ENCODE results near the gene HACD2.

Gene HACD2

DNA sequence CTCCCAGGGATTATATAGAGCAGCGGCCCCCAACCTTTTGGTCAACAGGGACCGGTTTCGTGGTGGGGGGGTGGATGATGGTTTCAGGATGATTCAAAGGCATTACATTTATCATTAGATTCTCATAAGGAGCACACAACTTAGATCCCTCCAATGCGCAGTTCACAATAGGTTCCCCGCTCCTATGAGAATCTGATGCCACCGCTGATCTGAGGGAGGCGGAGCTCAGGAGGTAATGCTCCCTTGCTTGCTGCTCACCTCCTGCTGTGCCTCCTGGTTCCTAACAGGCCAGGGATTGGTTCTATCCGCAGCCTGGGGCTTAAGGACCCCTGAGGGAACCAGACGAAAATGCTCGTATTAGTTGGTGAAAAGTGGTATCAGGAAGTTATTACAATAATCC is 1.3 kb upstream of the HACD2 start:
- Histone ChIP-seq H3K9ac (ENCODE audit: low read length) (peak overlapping the region; percentile 83), H3K36me3 (ENCODE audit: control insufficient read depth, insufficient read depth, low read length) (no peaks in the 10 kb centered on the region), H3K9me3 (ENCODE audit: control insufficient read depth, low read length) (peaks cover 4% of the 10 kb centered on the region), H3K27me3 (ENCODE audit: control insufficient read depth, insufficient read depth, low read length) (no peaks in the 10 kb centered on the region), H3K4me1 (ENCODE audit: control insufficient read depth, insufficient read depth, low read length) (no peaks in the 10 kb centered on the region), H3K4me3 (ENCODE audit: low read length) (peak overlapping the region; percentile 94)

- Histone ChIP-seq H3K9me3 (ENCODE audit: control insufficient read depth, low read length) (no peaks in the 10 kb centered on the region), H3K4me1 (ENCODE audit: control insufficient read depth, insufficient read depth, low read length) (no peaks in the 10 kb centered on the region), H3K27me3 (ENCODE audit: control insufficient read depth, insufficient read depth, low read length) (no peaks in the 10 kb centered on the region), H3K36me3 (ENCODE audit: control insufficient read depth, insufficient read depth, low read length) (no peaks in the 10 kb centered on the region), H3K9ac (ENCODE audit: low read length) (peak overlapping the region; percentile 77), H3K4me3 (ENCODE audit: low read length) (peak overlapping the region; percentile 94)
Measured at GRCh38 chr3:123584284-123584987, 417 bp downstream of the HACD2 start.

- no peaks in the 10 kb centered on the region for H3K27me3 ChIP-seq (ENCODE audit: control insufficient read depth, insufficient read depth, low read length)
- no peak overlapping the region for H3K9ac ChIP-seq (ENCODE audit: low read length)
- H3K36me3 ChIP-seq (ENCODE audit: control insufficient read depth, insufficient read depth, low read length) = no peaks in the 10 kb centered on the region
- H3K9me3 ChIP-seq (ENCODE audit: control insufficient read depth, low read length) = no peaks in the 10 kb centered on the region
- H3K4me1 ChIP-seq (ENCODE audit: control insufficient read depth, insufficient read depth, low read length) = no peaks in the 10 kb centered on the region
- H3K4me3 ChIP-seq (ENCODE audit: low read length) = no peak overlapping the region
Measured at GRCh38 chr3:123583561-123583960, 1.3 kb downstream of the HACD2 start.

DNA sequence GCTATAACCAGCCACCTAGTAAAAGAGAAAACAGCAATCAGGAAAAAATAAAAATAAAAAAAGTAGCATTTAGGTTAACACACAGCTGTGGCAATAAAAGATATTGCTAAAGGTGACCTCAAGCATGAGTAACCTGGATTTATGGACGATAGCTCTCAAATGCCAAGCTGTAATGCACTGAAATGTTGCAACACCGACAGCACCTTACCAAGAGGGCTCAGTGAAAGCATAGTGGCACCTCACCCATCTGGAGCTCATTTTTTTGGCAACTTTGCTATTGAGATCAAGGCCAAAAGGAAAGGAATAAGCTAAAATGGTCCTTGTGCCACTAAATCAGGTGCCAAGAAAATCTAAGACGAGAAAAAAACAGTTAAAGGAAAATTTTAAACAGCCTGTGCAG is 2.5 kb downstream of the HACD2 start:
- no peaks in the 10 kb centered on the region for H3K4me1 ChIP-seq (ENCODE audit: control insufficient read depth, insufficient read depth, low read length)
- H3K27me3 ChIP-seq (ENCODE audit: control insufficient read depth, insufficient read depth, low read length) = no peaks in the 10 kb centered on the region
- H3K9ac ChIP-seq (ENCODE audit: low read length) = no peak overlapping the region
- H3K4me3 ChIP-seq (ENCODE audit: low read length) = no peak overlapping the region
- H3K9me3 ChIP-seq (ENCODE audit: control insufficient read depth, low read length) = no peaks in the 10 kb centered on the region
- no peaks in the 10 kb centered on the region for H3K36me3 ChIP-seq (ENCODE audit: control insufficient read depth, insufficient read depth, low read length)

DNA sequence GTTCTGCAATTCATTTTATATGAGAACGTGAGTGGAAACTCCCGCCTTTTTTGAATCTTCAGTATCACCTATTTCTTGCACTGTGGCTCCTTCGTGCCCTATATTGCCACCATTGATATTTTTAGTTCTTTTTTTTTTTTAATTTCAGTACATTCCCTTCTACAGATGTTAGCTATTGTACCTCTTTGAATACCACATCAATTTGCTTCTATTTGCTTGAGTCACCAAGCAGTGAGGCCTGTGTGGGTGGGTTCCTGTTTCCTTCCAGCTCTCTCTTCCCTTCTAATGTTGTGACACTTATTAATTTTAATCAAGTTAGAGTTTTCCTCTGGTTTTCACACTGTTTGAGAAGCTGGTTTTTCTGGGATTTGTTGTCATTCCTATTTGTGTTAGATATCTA is 8.7 kb downstream of the HACD2 start:
- Histone ChIP-seq H3K9ac (ENCODE audit: low read length) (no peak overlapping the region), H3K4me3 (ENCODE audit: low read length) (no peak overlapping the region), H3K27me3 (ENCODE audit: control insufficient read depth, insufficient read depth, low read length) (no peaks in the 10 kb centered on the region), H3K9me3 (ENCODE audit: control insufficient read depth, low read length) (no peaks in the 10 kb centered on the region), H3K4me1 (ENCODE audit: control insufficient read depth, insufficient read depth, low read length) (no peaks in the 10 kb centered on the region), H3K36me3 (ENCODE audit: control insufficient read depth, insufficient read depth, low read length) (no peaks in the 10 kb centered on the region)

DNA sequence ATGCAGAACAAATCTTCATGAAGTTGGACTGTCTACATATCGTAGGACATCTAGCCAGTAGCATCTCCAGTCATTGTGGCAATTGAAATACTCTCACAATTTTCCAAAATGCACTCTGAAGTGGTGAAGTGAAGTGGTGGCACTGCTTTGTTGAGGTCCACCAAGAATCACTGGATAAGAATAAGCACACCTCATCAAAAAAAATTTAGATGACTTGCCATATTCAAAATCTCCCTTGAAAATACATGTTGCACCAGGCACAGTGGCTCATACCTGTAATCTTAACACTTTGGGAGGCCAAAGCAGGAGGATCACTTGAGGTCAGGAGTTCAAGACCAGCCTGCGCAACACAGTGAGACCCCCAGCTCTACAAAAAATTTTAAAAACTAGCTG is 12.9 kb downstream of the HACD2 start:
- no peak overlapping the region for H3K9ac ChIP-seq (ENCODE audit: low read length)
- H3K9me3 ChIP-seq (ENCODE audit: control insufficient read depth, low read length) = no peaks in the 10 kb centered on the region
- H3K27me3 ChIP-seq (ENCODE audit: control insufficient read depth, insufficient read depth, low read length) = no peaks in the 10 kb centered on the region
- H3K4me3 ChIP-seq (ENCODE audit: low read length) = no peak overlapping the region
- peaks cover 8% of the 10 kb centered on the region for H3K4me1 ChIP-seq (ENCODE audit: control insufficient read depth, insufficient read depth, low read length)
- no peaks in the 10 kb centered on the region for H3K36me3 ChIP-seq (ENCODE audit: control insufficient read depth, insufficient read depth, low read length)

GRCh38 chr3:123571264-123571972 is 13.4 kb downstream of the HACD2 start:
- Histone ChIP-seq H3K9me3 (ENCODE audit: control insufficient read depth, low read length) (no peaks in the 10 kb centered on the region), H3K4me1 (ENCODE audit: control insufficient read depth, insufficient read depth, low read length) (peaks cover 8% of the 10 kb centered on the region), H3K9ac (ENCODE audit: low read length) (no peak overlapping the region), H3K36me3 (ENCODE audit: control insufficient read depth, insufficient read depth, low read length) (no peaks in the 10 kb centered on the region), H3K4me3 (ENCODE audit: low read length) (no peak overlapping the region), H3K27me3 (ENCODE audit: control insufficient read depth, insufficient read depth, low read length) (no peaks in the 10 kb centered on the region)

DNA sequence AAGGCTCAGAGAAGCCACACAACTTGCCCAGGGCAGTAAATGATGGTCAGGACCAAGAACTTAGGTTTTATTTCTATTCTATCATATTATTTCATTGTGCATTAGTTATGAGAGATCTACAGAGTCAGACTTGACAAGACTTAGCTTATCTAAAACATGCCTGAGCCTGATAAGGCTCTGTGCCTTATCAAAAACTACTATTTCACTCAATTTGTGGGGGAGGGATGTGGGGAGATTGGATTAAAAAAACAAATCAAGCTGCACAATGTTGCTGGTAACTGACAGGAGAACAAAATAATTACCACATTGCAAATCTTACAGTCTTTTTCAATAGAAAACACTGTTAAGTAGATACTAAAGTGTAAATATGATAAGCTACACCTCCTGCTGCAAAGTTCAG is 16.0 kb downstream of the HACD2 start:
- H3K9ac ChIP-seq (ENCODE audit: low read length) = no peak overlapping the region
- H3K9me3 ChIP-seq (ENCODE audit: control insufficient read depth, low read length) = no peaks in the 10 kb centered on the region
- no peaks in the 10 kb centered on the region for H3K27me3 ChIP-seq (ENCODE audit: control insufficient read depth, insufficient read depth, low read length)
- H3K36me3 ChIP-seq (ENCODE audit: control insufficient read depth, insufficient read depth, low read length) = no peaks in the 10 kb centered on the region
- peaks cover 8% of the 10 kb centered on the region for H3K4me1 ChIP-seq (ENCODE audit: control insufficient read depth, insufficient read depth, low read length)
- H3K4me3 ChIP-seq (ENCODE audit: low read length) = no peak overlapping the region

DNA sequence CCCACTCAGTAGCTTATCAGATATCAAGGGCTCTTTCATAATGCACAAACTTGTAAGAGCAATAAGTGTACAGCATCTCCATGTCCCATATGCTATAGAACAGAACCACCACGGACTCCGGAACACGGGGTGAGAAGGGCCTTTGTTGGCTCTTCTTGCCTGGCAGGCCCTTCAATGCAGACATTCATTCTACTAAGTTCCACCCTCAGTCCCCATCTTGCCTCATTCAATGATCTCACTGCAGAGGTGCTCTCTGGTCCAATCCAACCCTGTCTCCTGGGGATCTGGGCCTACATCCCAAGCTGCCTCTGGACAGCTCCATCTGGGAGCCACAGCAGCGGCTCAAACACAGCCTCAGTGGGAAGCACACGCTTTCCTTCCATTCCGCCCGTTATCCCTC is 16.8 kb downstream of the HACD2 start:
- H3K36me3 ChIP-seq (ENCODE audit: control insufficient read depth, insufficient read depth, low read length) = no peaks in the 10 kb centered on the region
- peaks cover 8% of the 10 kb centered on the region for H3K4me1 ChIP-seq (ENCODE audit: control insufficient read depth, insufficient read depth, low read length)
- H3K27me3 ChIP-seq (ENCODE audit: control insufficient read depth, insufficient read depth, low read length) = no peaks in the 10 kb centered on the region
- no peak overlapping the region for H3K4me3 ChIP-seq (ENCODE audit: low read length)
- H3K9me3 ChIP-seq (ENCODE audit: control insufficient read depth, low read length) = no peaks in the 10 kb centered on the region
- H3K9ac ChIP-seq (ENCODE audit: low read length) = no peak overlapping the region

GRCh38 chr3:123564056-123564455 is 20.8 kb downstream of the HACD2 start:
- Histone ChIP-seq H3K4me1 (ENCODE audit: control insufficient read depth, insufficient read depth, low read length) (peaks cover 5% of the 10 kb centered on the region), H3K4me3 (ENCODE audit: low read length) (no peak overlapping the region), H3K9me3 (ENCODE audit: control insufficient read depth, low read length) (no peaks in the 10 kb centered on the region), H3K27me3 (ENCODE audit: control insufficient read depth, insufficient read depth, low read length) (no peaks in the 10 kb centered on the region), H3K36me3 (ENCODE audit: control insufficient read depth, insufficient read depth, low read length) (no peaks in the 10 kb centered on the region), H3K9ac (ENCODE audit: low read length) (no peak overlapping the region)

DNA sequence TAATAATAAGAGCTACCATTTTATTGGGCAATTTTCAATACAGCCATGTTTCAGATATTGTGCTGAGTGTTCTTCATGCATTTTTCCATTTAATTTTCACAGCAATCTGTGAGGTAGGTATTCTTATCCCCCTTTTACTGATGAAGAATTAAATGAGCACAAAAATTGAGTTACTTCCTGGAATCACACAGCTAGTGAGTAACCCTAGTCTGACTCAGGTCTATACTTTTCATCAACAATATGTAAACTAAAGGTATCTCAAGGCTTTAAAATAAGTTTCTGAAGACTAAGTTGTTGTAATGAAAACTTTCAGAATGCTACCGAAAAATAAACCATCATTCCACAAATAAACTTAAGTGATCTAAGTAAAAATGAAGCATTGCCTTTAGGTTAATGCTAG is 22.3 kb downstream of the HACD2 start:
- Histone ChIP-seq H3K4me1 (ENCODE audit: control insufficient read depth, insufficient read depth, low read length) (no peaks in the 10 kb centered on the region), H3K9me3 (ENCODE audit: control insufficient read depth, low read length) (no peaks in the 10 kb centered on the region), H3K4me3 (ENCODE audit: low read length) (no peak overlapping the region), H3K27me3 (ENCODE audit: control insufficient read depth, insufficient read depth, low read length) (no peaks in the 10 kb centered on the region), H3K36me3 (ENCODE audit: control insufficient read depth, insufficient read depth, low read length) (no peaks in the 10 kb centered on the region), H3K9ac (ENCODE audit: low read length) (no peak overlapping the region)

DNA sequence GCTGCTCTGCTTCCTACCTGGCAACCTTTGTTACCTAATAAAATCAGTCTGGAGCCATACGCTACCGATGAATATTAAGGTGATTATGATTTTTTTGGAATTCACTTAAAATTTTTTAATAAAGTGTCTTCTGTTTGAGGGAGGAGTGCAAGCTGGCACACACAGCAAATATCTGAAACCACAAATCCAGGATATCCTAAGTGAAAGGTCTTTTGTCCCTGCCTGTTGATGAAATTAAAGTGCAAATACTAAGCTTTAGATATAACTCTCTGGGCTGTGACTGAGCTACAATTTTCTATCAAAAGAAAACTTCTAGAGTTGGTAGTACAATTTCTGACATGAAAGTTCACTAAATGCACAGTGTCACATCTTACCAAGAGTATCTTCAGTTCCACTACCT is 23.7 kb downstream of the HACD2 start:
- Histone ChIP-seq H3K4me3 (ENCODE audit: low read length) (no peak overlapping the region), H3K36me3 (ENCODE audit: control insufficient read depth, insufficient read depth, low read length) (no peaks in the 10 kb centered on the region), H3K9ac (ENCODE audit: low read length) (no peak overlapping the region), H3K27me3 (ENCODE audit: control insufficient read depth, insufficient read depth, low read length) (no peaks in the 10 kb centered on the region), H3K4me1 (ENCODE audit: control insufficient read depth, insufficient read depth, low read length) (no peaks in the 10 kb centered on the region), H3K9me3 (ENCODE audit: control insufficient read depth, low read length) (no peaks in the 10 kb centered on the region)

All from mucosa of stomach (tissue), 1 donor.